GM12892 (cell line): ENCODE results near the gene RGS18. TPM values are rescaled to one million over a fixed set of nuclear protein-coding genes. Genes with fewer than 3 reads are reported as not detected.
"Not testable (repeated sequence)": the region's sequence is repeated elsewhere in the genome, so short reads cannot be mapped to it uniquely, and the experiment has no call there.

ENCODE experiments used
- DNase-seq: peaks from one replicate; pipeline ENCODE4 v3.0.0; 2011; ENCODE audit not compliant: insufficient read length
- FAIRE-seq: peaks from 2 replicates; lab custom pipeline; 2011; peaks lifted over from hg19 to GRCh38; lab: Jason Lieb, UNC
- POLR2A ChIP-seq: IDR thresholded peaks from 2 replicates; pipeline ENCODE4 v1.6.1; 2011; ENCODE audit warnings: low read depth, low read length, control low read depth
- POLR2AphosphoS5 ChIP-seq: IDR thresholded peaks from 2 replicates; pipeline ENCODE4 v1.6.1; 2011; ENCODE audit warnings: low read depth, low read length, control low read depth
- TAF1 ChIP-seq: IDR thresholded peaks from 2 replicates; pipeline ENCODE4 v1.6.1; 2011; ENCODE audit warnings: low read depth, mild to moderate bottlenecking, control low read depth, low read length, borderline replicate concordance
- polyA plus RNA-seq: library from polyadenylated mRNA; unstranded; fragments of >200 nt; gene quantifications from one replicate; pipeline ENCODE4 v1.2.1, GENCODE V29; 2012; ENCODE audit warnings: missing spikeins, inconsistent platforms; ENCODE audit not compliant: missing spikeins

RGS18 gene, protein sequence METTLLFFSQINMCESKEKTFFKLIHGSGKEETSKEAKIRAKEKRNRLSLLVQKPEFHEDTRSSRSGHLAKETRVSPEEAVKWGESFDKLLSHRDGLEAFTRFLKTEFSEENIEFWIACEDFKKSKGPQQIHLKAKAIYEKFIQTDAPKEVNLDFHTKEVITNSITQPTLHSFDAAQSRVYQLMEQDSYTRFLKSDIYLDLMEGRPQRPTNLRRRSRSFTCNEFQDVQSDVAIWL
- polyA plus RNA-seq, result not detected

DNA sequence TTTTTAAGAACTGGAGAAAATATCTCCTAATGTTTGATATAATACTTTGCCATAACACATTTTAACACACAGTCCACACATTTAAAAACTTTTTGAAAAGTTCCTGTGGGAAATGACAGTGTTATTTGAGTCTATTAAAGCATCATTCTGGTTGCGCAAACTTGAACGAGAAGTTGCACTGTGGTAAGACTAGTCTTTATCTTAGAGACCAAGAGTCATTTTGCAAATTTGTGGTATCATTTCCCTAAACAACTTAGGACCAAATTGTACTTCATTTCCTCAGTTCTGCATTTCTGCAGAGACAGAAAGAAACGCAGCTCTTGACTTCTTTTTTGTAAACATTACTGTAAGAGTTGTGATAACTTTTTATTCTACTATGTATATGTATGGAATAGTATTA is at the start of gene RGS18:
Gene RGS18, plus strand, starts transcription at position 282 of the 400 bp plus-strand sequence. CDS start 176 bp downstream, outside the sequence.
- DNase-seq (no peak), FAIRE-seq (no peak)
- no peak for TF ChIP-seq POLR2A
- TF ChIP-seq POLR2AphosphoS5, result no peak
- TF ChIP-seq TAF1, result no peak

DNA sequence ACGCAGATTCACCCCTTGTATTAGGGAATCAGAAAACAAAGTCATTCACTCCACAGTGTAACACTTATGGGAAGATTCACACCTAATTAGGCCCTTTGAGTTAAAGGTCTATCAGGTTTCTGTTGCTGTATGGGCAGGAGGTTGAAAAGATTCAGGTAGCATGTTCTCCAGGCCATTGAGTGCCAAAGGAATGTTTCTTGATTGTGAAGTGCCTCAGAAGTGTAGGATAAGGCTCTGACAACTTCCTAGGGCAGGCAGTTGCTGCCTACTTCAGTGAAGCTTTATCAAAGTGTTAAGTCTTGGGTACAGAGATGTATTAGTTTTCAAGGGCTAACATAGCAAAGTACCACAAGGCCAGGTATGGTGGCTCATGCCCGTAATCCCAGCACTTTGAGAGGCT is 48.7 kb upstream of the RGS18 start:
- no peak for DNase-seq
- no peak for FAIRE-seq
- no peak for TF ChIP-seq POLR2A
- no peak for TF ChIP-seq TAF1
- no peak for TF ChIP-seq POLR2AphosphoS5

DNA sequence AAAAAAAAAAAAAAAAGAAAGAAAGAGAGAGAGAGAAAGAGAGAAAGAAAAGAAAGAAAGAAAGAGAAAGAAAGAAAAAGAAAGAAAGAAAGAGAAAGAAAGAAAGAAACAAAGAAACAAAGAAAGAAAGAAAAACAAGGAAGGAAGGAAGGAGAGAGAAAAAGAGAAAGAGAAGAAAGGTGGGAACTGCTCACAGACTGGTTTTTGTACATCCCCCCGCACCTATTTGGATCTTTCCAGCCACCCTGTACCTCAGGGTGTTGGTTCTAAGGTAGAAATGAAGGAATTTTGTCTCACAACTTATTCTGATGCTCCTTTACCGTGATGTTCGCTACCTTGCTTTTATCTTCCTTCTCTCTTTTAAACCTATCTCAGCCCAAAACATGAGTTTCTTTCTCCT is 43.3 kb upstream of the RGS18 start:
- DNase-seq (no peak), FAIRE-seq (no peak)
- TF ChIP-seq TAF1, result no peak
- TF ChIP-seq POLR2A, result no peak
- no peak for TF ChIP-seq POLR2AphosphoS5

DNA sequence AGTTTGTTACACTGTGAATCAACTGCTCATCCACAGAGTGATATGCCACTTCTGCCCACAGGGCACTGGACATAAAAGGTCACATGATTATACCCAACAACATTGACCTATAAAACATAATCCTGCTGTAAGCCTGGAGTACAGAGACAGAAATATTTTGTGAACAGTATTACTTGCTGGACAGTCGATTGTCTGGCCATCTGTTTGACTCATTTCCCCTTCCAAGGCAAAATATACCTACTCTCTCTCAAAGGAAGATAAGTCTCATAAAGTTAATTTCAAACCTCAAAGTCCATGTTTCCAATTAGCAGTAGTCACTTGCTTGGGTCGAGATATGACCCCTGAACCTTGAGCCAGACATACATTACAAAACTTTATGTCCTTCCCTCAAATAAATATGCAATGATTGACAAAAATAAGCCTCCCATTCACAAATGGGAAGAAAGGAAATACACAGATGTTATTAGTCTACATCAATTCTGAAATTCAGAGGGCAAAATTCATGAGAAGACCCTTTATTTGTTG is 39.3 kb upstream of the RGS18 start:
- DNase-seq, result no peak
- TF ChIP-seq POLR2A, result no peak
- TF ChIP-seq POLR2AphosphoS5, result no peak
- TF ChIP-seq TAF1, result no peak
- no peak for FAIRE-seq

DNA sequence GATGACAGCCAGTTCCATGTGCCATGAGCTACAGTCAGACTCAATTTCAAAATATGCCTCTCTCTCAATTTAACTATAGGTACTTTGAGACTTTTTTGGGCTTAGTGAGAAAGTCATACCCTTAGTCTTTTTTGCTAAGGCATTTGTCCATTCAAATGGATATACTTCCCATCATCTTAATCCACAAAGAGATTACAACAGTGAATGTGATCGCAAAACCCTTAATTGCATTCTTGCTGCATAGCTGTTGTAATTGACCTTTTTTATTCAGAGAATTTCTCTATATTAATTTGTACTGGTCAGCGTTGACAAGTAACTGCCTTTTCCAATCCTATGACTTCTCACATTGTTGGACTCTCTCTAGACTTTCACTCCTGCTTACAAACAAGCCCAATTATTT is 38.6 kb upstream of the RGS18 start:
- no peak for TF ChIP-seq POLR2A
- TF ChIP-seq TAF1, result no peak
- TF ChIP-seq POLR2AphosphoS5, result no peak
- DNase-seq (no peak), FAIRE-seq (no peak)

DNA sequence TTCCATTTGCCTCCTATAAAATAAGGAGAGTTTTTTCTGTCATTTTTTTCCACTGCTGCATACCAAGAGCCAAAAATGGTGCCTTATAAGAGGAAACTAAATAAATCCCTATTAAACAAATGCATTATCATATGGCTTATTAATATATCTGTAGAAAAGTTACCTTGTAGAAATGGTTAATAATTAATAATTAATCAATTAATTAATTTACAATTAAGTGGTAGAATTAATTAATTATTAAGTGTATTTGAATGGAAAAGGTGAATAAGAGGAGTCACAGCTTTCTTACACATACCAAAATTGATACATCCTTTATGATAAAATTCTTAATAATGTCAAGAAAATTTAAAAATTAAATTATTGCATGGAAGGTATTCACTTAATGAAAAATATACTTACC is 35.6 kb upstream of the RGS18 start:
- FAIRE-seq (no peak), DNase-seq (no peak)
- TF ChIP-seq POLR2A, result no peak
- TF ChIP-seq TAF1, result no peak
- no peak for TF ChIP-seq POLR2AphosphoS5

DNA sequence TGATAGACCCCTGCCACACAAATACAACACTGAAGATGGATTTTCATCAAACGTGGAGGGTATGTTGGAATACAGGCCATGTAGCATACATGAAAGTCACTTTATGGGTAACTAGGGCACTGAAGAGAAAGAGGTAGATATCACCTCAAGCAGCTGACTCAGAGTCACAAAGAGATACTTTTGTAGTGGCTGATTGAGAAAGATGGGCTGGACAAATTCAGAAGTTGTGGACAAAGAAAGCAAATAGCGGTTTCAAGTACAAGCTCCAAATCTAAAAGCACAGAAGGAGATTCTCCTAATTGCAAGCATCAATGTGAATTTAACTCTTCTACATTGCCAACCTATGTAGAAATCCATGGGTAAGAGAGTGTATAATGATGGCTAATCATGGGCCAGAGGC is 35.0 kb upstream of the RGS18 start:
- TF ChIP-seq POLR2AphosphoS5, result no peak
- TF ChIP-seq POLR2A, result no peak
- TF ChIP-seq TAF1, result no peak
- FAIRE-seq, result no peak
- no peak for DNase-seq

DNA sequence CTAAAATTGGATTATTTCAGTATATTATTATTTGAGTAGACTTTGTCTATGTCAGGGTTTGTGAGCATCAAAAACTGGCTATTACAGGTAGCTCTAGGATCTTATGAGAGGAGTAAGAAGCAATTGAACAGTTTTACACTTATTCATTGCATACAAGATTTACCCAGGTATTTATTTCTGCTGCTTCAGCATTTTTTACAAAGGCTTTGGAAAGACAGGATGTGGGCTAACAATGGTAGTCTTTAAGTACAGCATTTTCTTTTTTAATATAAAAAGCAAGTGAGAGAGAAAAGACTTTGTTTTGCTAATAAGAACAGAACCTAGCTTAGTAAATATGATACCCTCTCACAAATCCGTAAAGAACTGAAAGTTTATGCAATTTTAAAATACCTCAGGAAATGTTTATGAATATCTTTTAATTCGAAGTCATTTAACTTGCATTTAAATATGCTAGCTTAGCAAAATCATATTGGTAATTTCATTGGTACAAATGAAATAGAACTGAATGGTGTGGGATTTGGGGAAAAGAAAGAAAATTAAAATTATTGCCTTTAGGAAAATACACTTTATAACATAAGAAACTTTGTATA is 32.1 kb upstream of the RGS18 start:
- TF ChIP-seq POLR2AphosphoS5, result no peak
- TF ChIP-seq POLR2A, result no peak
- no peak for TF ChIP-seq TAF1
- FAIRE-seq, result no peak
- DNase-seq, result no peak

DNA sequence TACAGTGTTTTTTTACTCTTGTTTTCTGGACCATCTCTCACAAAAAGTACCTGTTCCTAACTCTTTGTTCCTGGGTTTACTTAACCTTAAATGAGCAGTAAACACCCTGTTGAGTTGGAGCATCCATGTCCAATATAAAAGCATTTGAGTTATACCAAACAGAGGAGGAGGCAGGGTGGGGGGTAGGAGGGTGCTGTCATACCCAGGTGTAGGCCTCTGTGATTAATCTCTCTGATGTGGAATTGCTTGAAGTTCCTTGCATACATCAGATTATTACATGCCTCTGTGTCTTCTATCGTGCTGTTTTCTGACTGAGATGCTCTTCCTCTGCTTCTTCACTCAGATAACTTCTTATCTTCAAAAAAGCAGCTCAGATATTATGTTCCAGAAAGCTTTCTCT is 28.1 kb upstream of the RGS18 start:
- TF ChIP-seq POLR2A (no peak), TAF1 (no peak), POLR2AphosphoS5 (no peak)
- FAIRE-seq (no peak), DNase-seq (no peak)

DNA sequence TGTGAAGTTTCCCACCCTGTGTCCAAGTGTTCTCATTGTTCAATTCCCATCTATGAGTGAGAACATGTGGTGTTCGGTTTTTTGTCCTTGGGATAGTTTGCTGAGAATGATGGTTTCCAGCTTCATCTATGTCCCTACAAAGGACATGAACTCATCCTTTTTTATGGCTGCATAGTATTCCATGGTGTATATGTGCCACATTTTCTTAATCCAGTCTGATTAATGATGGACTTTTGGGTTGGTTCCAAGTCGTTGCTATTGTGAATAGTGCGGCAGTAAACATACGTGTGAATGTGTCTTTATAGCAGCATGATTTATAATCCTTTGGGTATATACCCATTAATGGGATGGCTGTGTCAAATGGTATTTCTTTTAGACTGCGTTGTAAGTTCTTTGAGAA is 27.4 kb upstream of the RGS18 start:
- FAIRE-seq, result not testable (repeated sequence)

DNA sequence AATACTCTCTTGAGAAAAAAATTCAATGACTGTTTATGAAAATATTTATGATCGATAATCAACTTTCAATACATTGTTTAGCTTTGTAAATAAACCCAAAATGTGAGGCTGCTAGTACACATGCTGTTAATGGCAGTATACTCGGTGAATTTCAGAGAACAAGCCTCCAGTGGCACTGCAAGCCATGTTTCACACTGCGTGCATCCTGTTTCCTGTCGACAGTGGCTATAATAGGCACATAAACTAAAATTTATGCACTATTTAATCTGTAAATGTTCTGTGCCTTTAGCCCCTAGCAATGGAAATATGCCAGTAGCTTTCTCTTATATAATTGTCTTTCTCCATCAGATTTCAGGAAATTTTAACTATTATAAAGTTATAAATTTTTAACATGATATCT is 26.3 kb upstream of the RGS18 start:
- TF ChIP-seq TAF1 (no peak), POLR2A (no peak)
- no peak for DNase-seq
- no peak for FAIRE-seq

More for the DNA sequence above, 27.4 kb upstream of the RGS18 start:
- not testable (repeated sequence) for DNase-seq

DNA sequence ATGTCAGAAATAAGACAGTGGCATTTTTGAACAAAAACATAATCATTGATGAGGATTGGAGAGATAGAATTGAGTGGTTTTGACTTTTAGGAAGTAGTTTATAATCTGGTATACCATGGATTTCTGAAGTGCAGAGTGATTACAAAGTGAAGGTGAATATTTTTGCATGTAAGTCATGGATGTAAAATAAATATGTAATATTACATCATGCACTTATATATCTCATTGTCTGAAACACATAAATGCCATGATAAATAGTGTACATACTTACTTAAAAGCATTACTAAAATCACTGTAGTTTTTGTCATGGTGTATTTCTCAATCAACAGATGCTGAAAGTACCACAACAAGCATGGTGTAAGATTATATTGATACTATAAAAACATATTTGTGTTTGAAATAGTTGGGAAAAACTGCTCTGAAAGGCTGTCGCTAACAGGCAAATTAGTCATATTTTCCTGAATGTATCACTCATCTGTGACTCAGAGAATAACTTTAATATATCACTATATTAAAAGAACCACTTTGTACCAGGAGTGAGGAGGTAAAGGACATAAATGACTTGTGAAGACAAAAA is 24.8 kb upstream of the RGS18 start:
- DNase-seq (no peak), FAIRE-seq (no peak)
- TF ChIP-seq TAF1, result no peak
- no peak for TF ChIP-seq POLR2AphosphoS5
- TF ChIP-seq POLR2A, result no peak
